HG02759 (cell line): ENCODE results near the gene AUTS2.

ENCODE experiments used
- ATAC-seq: cut with Tn5 transposase; IDR thresholded peaks from one replicate; pipeline ENCODE4 v1.9.1; 2021; ENCODE audit warnings: mild to moderate bottlenecking, moderate library complexity; ENCODE audit not compliant: unreplicated experiment

The AUTS2 gene

DNA sequence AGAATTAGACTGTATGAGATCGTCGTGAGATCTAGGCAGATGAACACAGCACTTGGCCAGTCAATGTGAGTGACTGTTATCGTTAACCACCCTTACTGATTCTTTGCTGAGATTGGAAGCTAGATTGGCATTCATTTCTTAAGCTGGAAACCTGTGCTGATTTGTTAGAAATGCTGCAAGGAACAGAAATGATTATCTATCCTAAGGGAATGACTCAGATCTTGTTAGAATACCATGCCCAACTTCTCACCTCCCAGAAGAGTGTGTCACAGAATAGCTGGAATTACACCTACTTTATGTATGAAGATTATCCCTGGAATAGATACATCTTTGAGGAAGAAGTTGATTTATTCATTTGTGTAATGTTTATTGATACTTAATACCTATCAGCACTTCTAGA lies 275.2 kb downstream of the AUTS2 start:
- ATAC-seq, result no peak

DNA sequence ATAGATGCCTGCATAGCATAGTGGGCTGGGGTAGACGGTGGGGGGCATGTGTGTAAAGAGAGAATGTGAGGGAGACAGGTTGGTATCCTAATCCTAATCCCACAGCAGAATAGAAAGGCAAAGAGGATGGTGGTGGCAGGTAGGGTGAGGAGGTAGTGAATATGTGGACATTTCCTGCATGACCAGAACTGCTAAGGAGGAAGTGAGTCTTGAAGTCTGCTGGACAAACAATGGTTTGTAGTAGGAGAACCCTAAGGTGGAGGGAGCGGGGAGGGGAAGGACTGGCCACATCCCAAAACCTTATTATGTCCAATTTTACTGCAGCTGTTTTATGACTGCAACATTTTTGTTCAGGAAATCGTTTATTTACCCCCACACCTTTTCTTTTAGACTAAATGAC lies 279.7 kb downstream of the AUTS2 start:
- ATAC-seq, result no peak

DNA sequence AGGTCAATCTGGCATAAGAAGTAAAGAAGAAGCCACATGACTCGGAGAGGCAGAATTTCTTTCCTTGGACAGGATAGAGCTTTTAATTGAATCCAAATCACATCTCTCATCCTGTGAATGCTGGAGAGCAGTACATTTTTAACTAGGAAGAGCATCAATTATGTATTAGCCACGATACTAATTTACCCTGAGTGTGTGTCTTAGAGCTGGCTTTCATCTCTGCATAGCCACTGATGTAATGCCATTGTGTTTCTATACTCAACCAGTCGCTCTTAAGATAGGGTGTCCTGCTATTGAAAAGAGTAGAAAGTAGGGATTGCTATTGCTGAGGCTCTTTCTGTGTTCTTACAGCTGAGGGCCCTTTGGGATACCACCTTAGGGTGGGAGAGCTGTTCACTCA lies 280.3 kb downstream of the AUTS2 start:
- ATAC-seq, result no peak

DNA sequence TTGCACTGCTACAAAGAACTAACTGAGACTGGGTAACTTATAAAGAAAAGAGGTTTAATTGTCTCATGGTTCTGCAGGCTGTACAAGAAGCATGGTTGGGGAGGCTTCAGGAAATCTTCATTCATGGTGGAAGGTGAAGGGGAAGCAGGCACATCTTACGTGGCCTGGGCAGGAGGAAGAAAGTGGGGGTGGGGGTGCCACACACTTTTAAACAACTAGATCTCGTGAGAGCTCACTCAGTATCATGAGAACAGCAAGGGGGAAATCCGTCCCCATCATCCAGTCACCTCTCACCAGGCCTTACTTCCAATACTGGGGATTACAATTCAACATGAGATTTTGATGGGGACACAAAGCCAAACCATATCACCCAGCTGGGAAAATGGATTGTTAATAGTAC lies 281.7 kb downstream of the AUTS2 start:
- no peak for ATAC-seq

DNA sequence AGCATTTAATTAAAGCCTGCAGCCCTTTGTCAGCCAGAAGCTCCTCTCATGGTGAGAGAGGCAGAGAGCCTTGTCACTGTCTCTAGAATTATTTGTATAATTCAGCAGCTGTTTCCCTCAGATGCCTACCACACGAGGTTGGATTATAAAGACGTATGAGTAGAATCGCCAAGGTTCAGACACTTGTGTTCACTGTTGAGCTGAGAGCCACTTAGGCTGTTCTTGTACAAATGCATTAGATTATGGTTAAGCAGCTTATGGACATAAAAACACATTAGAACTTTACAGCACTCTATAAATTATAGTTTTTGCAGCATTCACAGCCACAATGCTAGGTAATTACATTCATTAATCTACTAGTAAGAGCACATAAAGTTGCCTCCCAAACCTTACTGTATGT lies 282.6 kb downstream of the AUTS2 start:
- no peak for ATAC-seq

DNA sequence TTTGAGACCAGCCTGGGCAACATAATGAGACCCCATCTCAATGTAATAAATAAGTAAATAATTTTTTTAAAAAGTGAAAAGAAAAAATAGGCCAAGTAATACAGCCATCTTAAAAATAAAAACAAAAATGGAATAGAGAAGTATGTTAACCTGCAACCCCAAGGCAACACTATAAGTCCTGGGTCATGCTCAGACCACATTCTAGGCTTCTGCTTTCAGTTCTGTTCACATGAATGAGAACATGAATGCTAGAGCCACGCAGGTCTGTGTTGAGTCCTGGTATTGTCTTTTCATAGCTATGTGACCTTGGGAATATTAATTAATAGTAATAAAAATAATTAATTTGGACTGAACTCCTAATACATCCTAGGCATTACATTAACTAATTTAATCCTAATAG lies 284.0 kb downstream of the AUTS2 start:
- ATAC-seq, result peak; percentile 78

DNA sequence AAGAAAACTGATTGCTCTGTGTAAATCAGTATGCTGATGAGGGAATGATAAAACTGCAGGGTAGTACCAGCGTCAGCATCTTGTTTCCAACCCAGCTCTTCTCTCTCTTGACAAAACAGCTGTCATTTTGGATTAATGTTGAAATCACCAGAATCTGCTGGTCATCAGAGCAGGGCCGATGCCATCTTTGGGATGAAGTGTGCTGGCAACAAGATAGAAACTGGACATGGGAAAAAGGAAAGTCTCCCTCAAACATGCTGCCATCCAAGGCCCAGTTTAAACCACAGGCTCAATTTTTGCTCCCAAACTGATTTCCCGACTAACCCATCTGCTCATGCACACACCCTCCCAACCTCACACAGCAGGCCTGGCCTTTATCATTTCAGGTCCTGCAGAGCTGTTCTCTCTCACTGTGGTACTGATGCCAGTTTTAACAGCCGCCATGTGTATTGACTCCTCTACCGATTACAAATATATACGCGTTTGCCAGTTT lies 285.2 kb downstream of the AUTS2 start:
- no peak for ATAC-seq

DNA sequence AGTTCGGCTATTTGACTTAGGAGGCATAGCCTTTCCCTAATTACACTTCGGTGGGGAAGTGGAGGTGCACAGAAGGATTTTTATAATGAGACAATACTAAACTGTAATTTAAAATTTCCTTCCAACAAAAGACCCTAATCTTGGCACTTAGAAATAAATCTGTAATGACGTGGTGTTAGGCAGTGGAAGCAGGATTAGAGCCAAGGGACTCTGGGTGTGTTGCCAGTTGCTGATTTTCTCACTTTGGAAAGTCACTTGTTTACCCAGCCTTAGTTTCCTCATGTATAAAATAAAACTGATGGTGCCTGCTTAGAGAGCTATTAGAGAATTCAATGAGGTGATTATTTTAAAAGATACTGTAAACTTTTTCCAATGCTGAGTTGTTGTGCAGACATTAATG lies 287.2 kb downstream of the AUTS2 start:
- no peak for ATAC-seq

DNA sequence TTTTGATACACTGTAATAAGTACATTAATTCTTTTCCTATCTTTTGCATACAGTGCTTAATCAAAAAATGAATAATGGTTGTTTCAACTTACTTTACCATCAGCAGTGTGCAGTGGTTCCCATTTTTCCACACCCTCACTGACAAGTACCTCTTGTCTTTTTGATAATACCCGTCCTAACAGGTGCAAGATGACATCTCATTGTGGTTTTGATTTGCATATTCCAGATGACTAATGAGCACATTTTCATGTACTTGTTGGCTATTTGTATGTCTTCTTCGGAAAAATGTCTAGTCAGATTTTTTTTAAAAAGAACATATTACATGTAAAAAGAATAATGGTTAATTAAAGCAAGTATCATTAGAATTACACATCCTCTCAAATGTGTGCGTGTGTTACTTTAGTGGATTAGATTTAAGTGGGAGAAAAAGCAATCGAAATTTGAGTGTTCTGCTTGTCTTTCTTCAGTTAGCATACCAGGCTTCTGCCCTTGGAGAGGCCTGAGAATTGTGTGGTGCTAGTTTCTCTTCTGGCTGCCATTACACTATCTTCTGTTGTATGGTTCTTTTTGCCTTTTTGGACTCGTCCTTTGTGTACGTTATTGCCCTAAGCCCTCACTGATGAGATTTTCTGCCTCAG lies 291.2 kb downstream of the AUTS2 start:
- ATAC-seq, result peak; percentile 70

DNA sequence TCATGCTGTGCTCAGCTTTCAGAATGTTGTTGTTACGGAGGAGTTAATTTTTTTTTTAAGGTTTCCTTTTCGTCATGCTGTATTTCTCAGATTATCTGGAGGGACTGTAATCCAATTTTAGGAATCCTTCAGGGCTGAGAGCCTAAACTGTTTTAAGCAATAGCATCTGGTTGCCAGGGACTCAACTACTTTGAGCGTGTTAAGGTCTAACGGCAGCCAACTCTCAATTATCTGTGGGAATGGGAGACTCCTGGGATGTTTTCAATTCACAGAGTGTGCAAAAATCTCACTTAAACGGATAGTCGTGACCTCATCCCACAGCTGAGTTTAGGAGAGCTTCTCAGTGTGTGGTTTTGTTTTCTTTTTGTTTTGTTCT lies 291.7 kb downstream of the AUTS2 start:
- no peak for ATAC-seq

DNA sequence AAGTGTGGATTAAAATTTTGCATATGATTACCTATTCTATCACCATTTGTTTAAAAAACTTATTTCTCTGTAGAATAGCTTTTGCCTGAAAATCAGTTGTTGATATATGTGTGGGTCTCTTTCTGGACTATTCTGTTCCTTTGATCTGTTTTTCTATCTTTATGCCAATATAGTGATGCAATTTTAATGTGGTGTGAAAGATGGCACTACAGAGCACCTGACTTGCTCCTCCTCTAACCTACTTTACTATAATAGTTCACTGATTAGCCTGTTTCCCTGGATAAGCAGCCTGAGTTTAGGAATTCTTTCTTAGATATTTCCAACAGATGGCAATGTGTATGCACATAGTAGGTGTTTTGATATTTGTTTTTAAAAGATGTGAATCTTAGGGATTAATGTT lies 294.5 kb downstream of the AUTS2 start:
- ATAC-seq, result no peak

DNA sequence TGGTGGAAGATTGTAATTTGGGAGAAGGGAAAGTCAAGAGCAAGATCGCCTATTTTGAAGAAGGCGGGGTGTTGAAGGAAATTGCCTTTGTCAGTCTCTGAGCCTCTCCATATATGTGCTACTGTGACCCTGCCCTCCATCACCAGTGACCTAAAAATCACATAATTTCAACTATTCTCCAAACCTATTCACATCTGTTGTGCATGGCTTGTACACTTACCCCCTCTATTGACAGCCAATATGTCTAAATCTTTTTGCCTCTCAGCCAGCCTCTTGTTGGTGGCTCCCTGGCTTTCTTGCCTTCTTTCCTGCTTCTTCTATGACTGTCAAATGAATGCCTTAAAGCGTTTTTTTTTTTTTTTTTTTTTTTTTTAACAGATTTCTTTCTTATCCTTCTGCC lies 295.6 kb downstream of the AUTS2 start:
- no peak for ATAC-seq

DNA sequence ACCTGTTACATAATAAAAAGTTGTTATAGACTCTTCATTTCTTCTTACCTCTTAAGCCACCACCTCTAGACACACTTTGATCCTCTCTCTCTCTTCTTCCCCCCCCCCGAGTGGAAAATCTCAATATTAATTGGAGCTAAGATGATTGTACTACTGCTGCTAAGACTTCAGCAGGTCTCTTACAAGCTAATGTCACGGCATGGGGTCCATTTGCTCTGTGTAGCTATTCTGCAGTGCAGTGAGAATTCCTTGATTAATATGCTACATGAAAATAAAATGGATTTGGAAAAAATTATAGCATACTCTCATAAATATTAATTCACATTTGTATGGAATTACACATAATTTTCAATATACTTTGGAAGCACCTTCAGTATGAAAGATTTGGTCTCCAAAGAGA lies 297.2 kb downstream of the AUTS2 start:
- ATAC-seq, result no peak

DNA sequence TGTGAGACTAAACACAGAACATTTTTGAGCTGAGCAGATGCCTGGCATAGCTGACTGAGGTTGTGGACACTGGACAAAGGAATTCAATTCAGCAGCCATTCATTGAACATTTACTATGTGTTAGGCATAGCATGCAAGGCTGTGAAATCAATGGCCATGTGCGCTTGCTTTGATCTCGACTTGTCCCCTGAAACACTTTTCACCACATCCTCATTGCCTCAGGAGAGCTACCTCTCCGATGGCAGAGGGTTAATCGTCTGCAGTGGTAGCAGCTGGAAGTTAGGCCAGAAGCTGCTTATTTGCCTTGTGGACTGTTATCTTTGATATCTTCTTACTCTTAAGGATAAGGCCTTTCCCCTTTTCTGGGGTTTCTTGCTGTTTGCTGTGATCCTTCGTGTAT lies 297.8 kb downstream of the AUTS2 start:
- ATAC-seq, result no peak

DNA sequence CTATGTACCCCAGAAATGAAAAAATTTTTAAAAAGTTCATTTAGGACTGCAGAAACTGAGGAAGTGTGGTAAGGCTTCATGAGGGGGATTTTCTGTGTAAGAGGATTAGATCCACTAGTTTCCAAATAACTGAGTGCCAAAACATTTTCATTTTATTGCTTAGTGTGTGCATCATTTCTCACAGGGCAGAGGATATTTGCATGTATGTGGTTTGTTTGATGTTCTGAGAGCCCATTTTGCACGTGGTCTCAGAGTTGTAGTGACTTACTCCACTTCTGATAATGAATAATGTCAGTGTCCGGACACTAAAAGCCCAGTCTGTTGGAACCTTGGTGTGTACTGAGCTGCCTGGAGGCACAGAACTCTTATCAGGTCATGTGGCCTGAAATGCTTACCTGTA lies 299.9 kb downstream of the AUTS2 start:
- peak; percentile 84 for ATAC-seq

DNA sequence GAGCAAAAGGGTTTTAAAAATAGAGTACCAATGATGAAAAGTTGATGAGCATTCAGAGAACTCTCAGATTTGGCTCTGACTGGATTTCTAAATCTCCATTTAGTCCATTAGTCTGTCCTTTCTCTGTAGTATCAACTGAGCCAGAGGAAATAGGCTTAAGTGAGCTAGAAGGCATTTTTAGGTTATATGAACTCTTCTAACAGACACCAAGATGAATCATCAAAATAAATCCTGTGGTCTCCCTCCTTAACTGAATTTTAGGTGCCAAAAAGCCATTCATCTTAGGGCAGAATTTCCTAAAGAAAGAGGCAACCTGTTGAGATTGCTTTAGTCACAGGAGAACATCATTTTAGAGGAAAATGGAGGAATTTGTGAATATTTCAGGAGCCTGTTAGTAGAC lies 305.1 kb downstream of the AUTS2 start:
- no peak for ATAC-seq

DNA sequence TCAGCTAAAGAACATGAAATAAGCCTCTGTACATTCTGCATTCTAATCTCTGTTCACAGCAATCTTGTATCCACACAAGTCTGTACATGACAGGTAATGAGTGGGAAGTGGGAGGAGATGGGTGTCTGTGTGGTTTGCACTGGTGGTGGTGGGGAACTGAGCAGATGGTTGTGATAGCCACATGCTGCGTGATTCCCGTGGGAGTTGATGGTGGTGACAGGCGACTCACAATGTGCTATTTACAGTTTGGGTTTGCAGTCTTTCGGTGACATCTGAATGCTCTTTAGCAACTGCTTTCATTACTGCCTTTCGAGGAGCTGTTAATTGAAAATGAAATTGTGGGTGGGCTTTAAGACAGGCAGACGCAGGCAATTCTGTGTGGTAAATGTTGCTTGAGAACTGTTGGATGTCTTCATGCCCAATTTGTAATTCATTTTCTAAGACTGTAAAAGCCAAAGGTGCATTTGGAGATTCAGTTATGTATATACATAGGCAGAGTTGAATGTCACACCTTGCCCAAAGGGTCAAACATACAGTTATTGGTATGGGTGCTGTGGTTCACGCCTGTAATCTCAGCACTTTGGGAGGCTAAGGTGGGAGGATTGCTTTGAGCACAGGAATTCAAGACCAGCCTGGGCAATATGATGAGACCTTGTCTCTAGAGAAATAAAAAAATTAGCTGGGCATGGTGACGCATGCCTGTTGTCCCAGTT lies 308.2 kb downstream of the AUTS2 start:
- ATAC-seq, result peak; percentile 98

DNA sequence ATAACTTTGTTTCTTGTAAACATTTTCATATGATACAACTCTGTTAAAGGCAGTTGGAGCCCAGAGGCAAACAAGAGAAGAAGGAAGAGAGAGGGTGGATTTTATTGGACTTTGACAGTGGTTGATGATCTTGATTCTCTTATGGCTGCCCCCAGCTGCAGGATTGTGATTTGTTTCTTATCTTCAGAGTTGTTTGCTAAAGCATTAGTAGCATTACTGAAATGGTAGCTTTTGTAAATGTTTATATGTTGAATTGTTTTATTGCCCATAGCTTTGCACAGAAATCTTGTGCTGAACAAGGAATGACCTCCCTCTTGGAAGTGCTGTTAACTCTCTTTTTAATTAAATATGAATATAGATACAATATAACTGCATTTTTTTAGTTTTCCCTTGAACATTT lies 309.4 kb downstream of the AUTS2 start:
- ATAC-seq, result no peak

DNA sequence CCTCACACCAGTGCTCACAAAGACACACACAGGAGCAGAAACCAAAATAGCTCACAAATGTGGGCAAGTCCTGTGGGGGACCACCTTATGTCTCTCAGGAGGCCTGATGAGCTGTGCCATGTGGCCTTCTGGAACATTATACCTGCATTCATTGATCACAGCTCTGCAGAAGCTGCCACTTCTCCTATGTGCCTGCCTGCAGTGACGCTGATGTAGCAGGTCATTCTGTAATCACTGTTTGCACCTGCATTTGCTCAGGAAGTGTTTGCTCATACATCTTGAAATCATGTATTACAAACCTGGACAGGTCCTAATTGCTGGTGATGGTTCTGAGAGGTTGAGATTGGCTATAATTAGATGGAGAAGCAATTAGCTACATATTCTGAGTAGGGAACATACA lies 310.2 kb downstream of the AUTS2 start:
- no peak for ATAC-seq

DNA sequence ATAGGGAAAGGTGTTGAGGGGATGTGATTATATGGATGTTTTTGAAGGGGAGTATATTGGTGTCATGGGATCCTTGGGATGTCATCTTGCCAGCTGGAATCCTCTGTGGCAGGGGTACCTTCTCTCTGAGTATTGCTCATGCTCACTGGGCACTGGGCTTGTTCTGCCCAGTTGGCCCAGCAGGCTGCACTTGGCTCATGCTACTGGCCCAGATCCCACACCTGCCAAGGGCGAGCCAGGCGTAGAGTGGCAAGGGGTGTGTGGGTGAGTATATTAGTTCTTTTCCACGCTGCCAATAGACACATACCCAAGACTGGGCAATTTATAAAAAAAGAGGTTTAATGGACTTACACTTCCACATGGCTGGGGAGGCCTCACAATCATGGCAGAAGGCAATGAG lies 311.9 kb downstream of the AUTS2 start:
- ATAC-seq, result no peak

DNA sequence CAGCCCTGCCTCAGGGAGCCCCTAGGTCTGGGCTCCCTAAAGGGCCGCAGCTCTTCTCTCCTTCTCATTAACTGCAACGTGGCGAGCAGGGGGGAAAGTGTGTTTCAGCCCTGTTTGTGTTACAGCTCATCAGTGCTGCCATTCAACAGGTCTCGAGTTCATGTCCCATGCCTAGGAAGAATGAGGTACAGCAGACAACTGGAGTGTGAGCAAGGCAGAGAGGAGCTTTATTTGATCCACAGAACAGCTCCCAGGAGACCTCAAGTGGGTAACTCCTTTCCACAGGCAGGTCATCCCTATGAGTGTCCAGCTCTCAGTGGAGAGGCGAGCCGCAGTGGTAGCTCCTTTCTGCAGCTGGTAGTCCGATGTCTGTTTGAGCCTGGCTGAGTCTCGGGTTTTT lies 313.1 kb downstream of the AUTS2 start:
- ATAC-seq, result no peak

DNA sequence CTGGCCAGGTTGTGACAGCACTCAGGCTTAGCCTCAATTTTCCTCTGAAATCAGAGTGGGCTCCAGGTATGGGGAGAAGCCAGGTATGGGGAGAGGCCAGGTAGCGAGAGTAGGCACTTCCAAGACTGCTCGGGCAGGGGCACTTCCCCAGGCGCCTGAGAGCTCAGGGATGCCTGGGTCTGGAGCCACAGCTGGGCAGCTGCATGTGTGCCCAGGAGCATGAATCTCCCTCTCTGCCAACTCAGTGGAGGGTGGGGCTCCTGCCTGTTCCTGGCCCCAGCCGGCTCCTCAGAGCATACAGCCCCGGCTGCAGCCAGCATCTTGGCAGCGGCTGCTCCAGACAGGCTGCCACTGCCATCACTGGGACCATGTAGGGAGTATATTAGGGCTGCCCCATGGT lies 313.9 kb downstream of the AUTS2 start:
- ATAC-seq, result no peak

DNA sequence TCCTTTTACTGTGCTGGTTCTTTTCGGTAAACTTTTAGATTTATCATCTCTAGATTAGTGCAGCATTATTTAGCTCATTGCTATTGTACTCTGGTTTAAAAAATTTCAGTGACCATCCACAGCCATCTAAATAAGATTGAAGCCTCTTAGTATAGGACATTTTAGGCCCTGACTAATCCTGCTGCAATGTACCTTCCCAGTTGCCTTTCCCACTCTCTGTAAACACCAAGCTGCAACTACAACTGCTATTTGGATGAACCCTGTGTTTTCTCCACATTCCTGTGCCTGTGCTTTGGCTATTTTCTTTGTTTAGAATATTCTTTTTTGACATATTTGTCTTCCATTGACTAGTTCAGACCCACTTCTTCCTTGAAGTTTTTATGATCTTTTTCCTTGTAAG lies 314.6 kb downstream of the AUTS2 start:
- no peak for ATAC-seq
